AG09309 (cell line): Measurements from ENCODE around the gene TNPO2.

Experiments used
- DNase-seq: peaks from one replicate; pipeline ENCODE4 v3.0.0-alpha.2; 2010; ENCODE audit warnings: low read depth
- H3K4me3 ChIP-seq: 2 replicates; pipeline ENCODE4 v1.5.1; 2011; ENCODE audit warnings: mild to moderate bottlenecking, low read depth, low read length, moderate library complexity; ENCODE audit not compliant: control insufficient read depth
- CTCF ChIP-seq: IDR thresholded peaks from 2 replicates; pipeline ENCODE4 v1.5.1; 2011; ENCODE audit warnings: mild to moderate bottlenecking, low read depth, low read length, inconsistent platforms; ENCODE audit not compliant: insufficient read depth, control insufficient read depth; ENCODE audit errors: missing control alignments

Gene TNPO2

GRCh38 chr19:12766051-12766521, 42.4 kb upstream of the TNPO2 start:
- peak overlapping the region; percentile 57 for H3K4me3 ChIP-seq
- no peak for DNase-seq
- TF ChIP-seq CTCF: peak; percentile 77

- no peak overlapping the region for H3K4me3 ChIP-seq
- TF ChIP-seq CTCF: no peak
Measured at GRCh38 chr19:12764698-12765097, 41.0 kb upstream of the TNPO2 start.

GRCh38 chr19:12763100-12763499, 39.4 kb upstream of the TNPO2 start:
- no peak for TF ChIP-seq CTCF
- H3K4me3 ChIP-seq: no peak overlapping the region
- no peak for DNase-seq

More at GRCh38 chr19:12764698-12765097, 41.0 kb upstream of the TNPO2 start:
- DNase-seq: no peak

GRCh38 chr19:12759686-12760085, 36.0 kb upstream of the TNPO2 start:
- H3K4me3 ChIP-seq: no peak overlapping the region
- no peak for TF ChIP-seq CTCF
- DNase-seq: no peak

GRCh38 chr19:12757544-12758274, 34.0 kb upstream of the TNPO2 start:
- peak; percentile 71 for TF ChIP-seq CTCF
- peak overlapping the region; percentile 34 for H3K4me3 ChIP-seq

GRCh38 chr19:12756150-12756883, 32.6 kb upstream of the TNPO2 start:
- no peak overlapping the region for H3K4me3 ChIP-seq
- TF ChIP-seq CTCF: no peak
- DNase-seq: no peak

More at GRCh38 chr19:12757544-12758274, 34.0 kb upstream of the TNPO2 start:
- DNase-seq: no peak
